GM12801 (cell line): ENCODE measurements around the gene CPN2.

ENCODE experiments used
- CTCF ChIP-seq: IDR thresholded peaks from one replicate; pipeline ENCODE4 v1.5.1; 2011; ENCODE audit warnings: control low read depth; ENCODE audit not compliant: insufficient read length; ENCODE audit errors: extremely low read depth

Gene CPN2

GRCh38 chr3:194342861-194343560, 8.1 kb downstream of the CPN2 start:
- no peak for TF ChIP-seq CTCF

- no peak for TF ChIP-seq CTCF
Measured at GRCh38 chr3:194340757-194341400, 10.2 kb downstream of the CPN2 start.

GRCh38 chr3:194339840-194340239, 11.3 kb downstream of the CPN2 start:
- no peak for TF ChIP-seq CTCF

- no peak for TF ChIP-seq CTCF
Measured at GRCh38 chr3:194339356-194339755, 11.8 kb downstream of the CPN2 start.

- TF ChIP-seq CTCF: no peak
Measured at GRCh38 chr3:194337965-194338753, 13.0 kb downstream of the CPN2 start.

GRCh38 chr3:194336601-194337355, 14.3 kb downstream of the CPN2 start:
- no peak for TF ChIP-seq CTCF

- TF ChIP-seq CTCF: no peak
Measured at GRCh38 chr3:194333981-194334320, 17.2 kb downstream of the CPN2 start.
